IPS-NIHi11 (cell line): ENCODE data around the gene MUC5B.

Experiments
- DNase-seq: peaks from one replicate; pipeline ENCODE4 v3.0.0; 2012; ENCODE audit warnings: mixed read lengths, low spot score

MUC5B gene

DNA sequence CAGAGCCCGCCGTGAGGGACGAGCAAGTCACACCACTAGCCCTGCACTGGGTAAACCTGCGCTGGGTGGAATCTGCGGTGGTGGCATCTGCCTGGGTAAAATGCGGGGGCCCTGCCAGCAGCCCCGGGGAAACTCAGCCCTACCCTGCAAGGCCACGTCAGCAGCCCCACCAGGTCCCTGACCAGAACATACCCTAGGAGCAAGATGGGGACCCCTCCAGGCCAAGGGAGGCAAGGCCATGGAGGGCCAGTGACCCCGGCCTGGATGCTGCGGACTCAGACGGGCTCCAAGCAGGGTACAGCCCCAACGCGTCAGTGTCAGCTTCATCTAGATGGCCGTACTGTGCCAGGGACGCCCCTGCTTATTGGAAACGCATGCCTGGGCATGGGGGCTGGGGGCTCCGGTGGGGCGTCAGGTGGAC, 60.2 kb downstream of the MUC5B start:
- DNase-seq: peak; percentile 61

GRCh38 chr11:1283906-1284305, 61.0 kb downstream of the MUC5B start:
- DNase-seq: no peak

DNA sequence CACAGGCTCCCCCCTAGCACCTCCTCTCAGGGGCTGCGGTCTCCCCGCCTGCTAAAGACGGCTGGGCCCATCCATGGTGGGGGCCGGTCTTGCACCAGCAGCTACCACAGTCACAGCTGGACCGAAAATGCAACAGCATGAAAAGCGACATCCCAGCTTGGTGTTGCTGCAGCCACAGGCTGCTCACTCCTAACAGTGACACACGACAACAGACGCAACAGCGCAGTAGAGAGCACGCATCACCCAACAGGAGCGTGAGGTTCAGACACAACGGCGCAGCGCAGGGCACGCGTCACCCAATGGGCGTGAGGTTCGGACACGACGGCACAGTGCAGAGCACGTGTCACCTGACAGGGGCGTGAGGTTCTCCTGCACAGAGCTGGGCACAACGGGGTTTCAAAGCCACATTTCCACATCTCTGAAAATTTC, 62.5 kb downstream of the MUC5B start:
- DNase-seq: no peak

GRCh38 chr11:1285876-1286275, 63.0 kb downstream of the MUC5B start:
- DNase-seq: no peak

- DNase-seq: no peak
Observed at GRCh38 chr11:1287928-1288327, 65.1 kb downstream of the MUC5B start.

DNA sequence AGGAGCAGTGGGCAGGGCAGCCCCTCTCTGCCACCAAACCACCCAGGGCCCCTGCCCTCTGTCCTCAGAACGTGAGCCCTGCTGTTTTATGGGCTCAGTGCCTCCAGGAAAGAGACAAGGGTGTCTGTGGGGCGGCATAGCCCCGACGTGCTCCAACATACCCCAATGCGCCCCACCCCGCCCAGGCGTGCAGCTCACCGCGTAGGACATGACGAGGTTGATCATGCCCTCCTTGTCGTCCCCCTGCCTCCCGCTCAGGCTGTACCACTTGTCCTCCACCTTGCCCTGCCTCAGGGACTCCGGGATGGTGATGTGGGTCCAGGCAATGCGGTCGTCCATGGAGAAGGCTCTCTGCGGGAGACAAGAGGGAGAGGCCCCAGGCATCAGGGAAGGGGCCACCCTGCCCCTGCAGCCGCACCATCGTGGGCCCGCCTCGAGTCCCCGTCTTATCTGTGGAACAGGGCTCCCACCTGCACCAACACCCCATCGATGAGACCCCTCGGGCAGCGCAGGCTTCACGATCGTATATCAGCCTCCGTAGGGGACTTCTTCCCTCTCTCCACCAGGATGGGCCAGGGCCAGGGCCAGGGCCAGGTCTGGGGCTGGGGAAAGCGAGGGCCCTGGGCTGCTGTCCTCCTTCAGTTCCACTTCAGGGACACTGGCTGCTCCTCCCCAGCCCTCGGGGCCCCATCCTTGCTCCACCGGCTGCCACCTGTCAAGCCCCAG, 65.7 kb downstream of the MUC5B start:
- no peak for DNase-seq

DNA sequence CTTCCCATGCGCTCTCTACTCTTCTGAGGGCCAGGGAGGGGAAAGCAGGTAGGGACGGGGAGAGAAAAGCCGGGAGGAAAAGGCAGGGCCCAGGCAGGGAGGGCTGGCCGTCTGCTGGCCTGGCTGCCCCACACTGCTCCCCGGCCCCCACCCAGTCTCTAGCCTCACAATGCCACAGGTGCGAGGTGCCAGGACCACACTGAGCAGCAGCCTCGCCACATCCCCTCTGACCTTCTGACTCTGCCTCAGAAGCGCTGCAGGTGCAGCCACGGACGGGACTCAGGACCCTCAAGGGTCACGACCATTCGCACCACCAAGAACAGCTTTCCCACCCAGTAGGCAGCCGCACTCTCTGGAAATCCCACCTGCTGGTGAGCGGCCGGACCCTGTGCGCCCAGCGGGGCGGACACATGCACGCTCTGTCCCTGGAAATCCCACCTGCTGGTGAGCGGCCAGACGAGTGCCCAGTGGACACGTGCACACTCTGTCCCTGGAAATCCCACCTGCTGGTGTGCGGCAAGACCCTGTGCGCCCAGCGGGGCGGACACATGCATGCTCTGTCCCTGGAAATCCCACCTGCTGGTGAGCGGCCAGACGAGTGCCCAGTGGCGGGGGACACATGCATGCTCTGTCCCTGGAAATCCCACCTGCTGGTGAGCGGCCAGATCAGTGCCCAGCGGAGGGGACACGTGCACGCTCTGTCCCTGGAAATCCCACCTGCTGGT, 66.5 kb downstream of the MUC5B start:
- DNase-seq: no peak

DNA sequence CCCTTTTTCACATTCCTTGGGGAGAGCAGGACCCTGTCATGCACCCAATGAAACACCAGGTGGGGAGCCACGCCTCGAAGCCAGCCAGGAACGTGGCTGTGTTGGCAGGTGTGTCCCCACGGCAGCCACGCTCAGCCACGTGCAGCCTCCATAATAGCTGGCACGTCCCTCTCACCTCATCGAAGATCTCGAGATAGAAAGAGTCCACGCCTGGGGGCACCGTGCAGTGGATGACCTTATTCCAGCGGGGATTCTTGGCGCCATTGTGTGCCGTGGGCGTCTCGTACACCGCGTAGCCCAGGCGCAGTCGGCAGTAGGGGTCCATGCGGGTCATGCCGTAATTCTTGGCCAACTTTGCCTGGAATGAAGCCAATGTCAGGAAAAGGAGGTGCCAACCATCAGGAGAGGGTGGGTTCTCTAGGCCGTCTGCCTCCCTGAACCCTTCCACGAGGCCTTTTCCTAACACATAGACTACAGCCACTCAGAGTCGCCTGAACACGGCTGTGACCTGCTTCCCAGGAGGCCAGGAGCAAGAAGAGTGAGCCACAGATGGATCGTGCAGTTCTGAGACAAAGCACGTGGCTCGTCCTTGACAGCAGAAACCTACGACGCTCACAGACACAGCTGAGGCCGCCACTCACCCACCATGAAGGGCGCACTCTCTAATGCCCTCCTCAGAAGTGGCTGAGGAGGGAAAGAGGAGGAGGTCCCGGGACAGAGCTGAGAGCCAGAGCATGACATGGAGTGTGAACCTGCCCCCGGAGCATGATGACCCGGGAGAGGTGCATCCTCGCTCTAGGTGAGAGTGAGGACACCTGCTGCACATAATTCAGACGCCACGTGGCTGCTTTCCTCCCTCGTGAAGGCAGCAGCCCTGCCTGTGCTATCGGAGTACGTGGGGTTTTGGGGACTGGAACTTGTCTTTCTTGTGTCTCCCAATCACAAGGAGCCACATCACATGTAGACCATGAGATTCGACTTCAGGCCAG, 67.5 kb downstream of the MUC5B start:
- DNase-seq: no peak

DNA sequence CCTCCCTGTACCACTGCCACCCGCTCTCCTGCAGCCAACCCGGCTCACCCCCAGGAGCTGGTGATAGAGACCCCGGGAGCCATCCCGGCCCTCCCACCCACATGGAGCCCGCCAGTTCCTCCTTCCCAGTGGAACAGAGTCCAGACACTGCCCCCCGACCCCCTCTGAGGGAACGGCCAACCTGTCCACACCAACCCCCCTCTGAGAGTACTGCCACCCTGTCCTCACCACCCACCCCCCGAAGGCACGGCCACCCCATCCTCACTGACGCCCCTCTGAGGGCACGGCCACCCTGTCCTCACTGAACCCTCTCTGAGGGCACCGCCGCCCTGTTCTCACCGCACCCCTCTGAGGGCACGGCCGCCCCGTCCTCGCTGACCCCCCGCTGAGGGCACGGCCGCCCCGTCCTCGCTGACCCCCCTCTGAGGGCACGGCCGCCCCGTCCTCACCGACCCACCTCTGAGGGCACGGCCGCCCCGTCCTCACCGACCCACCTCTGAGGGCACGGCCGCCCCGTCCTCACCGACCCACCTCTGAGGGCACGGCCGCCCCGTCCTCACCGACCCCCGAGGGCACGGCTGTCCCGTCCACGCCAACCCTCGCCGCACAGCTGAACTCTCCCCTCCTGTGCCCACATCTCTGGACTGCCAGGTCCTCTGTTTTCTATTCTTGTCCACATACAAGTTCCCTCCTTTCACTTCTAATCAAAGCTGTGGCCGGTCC, 68.6 kb downstream of the MUC5B start:
- no peak for DNase-seq

DNA sequence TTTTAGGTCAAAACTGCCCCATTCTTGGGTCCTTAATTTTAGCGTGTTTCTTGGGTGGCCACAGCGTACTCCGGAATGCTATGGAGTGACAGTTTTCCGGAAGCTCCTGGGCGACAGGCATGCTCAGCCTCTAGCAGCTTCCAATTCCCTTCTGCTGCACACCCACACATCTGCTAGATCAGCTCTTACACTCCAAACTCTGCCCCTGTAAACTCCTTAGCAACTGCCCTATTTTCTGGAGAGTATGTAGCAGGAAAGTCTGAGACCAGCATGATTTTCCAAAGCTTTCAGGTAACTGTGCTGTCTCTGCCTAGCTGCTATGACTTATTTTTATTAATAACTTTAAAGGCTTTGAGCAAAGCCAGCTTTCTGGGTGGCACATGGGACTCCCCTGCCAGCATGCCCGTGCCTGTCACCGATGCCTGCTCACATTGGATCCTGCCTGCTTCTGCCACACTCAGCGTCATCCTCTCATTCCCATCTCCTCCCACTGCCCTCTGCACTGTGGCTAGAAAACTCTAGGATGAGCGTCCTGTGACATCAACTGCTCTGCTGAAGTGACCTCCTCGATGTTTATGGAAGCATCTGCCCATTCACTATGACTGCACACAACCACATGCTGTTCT, 69.3 kb downstream of the MUC5B start:
- no peak for DNase-seq

DNA sequence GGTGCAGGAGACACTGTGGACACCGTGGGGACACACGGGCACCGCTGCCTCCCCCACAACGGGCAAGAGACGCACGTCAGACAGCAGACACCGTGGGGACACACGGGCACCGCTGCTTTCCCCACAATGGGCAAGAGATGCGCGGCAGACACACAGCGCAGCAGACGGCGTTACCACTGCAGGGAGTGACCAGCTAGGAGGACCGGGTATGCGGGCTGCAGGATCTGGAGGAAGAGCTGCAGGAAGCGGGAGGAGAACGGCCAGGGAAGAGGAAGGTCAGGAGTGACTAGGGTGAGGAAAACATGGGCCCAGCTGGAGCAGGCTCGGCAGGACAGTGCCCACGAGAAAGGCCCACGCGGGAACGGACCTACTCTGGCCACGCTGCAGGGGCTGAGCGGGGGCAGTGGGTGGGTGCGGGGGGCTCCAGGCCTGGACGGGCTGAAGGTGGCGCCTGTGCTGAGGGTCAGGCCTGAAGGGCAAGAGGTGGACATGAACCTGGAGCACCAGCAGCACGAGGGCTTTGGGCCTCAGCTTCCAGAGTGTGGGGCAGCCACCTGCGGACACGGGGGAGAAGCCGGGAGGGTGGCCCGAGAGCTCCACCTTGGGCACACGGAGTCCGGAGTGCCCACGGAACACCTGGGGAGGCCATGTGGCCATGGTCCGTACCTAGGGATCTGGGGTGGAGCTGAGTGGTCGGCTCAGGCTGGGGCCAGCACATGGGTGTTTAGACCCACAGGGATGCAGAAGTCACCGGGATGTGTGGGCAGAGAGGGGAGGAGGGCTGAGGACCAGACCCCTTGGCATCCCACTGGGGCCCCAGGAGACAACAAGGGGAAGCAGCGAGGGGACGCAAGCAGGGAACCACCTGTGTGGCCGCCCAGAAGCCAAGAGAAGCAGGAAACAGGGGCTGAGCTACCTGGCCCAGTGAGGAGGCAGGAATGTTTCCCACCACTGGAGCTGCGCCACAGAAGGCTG, 70.1 kb downstream of the MUC5B start:
- no peak for DNase-seq

GRCh38 chr11:1293619-1294015, 70.8 kb downstream of the MUC5B start:
- peak; percentile 43 for DNase-seq

DNA sequence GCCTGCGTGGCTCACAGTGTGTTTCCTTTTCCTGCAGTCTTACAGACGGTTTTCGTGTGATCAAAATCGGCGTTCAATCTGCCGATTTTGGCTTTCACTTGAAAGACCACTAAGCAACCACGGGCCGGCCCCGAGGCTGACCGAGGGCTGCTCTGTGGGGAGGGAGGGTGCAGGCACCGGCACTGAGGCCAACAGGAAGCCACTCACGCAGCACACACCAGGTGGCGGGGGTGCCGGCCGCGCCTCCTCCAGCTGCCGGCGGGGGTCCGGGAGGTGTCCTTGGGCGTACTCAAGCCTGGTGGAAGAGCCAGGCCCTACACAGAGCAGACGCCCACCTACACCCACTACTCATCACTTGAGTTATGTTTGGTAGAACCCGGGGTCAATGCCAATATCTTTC, 72.2 kb downstream of the MUC5B start:
- DNase-seq: no peak

GRCh38 chr11:1295591-1295990, 72.7 kb downstream of the MUC5B start:
- no peak for DNase-seq

GRCh38 chr11:1296287-1296686, 73.4 kb downstream of the MUC5B start:
- DNase-seq: no peak

GRCh38 chr11:1297011-1297575, 74.2 kb downstream of the MUC5B start:
- DNase-seq: no peak

DNA sequence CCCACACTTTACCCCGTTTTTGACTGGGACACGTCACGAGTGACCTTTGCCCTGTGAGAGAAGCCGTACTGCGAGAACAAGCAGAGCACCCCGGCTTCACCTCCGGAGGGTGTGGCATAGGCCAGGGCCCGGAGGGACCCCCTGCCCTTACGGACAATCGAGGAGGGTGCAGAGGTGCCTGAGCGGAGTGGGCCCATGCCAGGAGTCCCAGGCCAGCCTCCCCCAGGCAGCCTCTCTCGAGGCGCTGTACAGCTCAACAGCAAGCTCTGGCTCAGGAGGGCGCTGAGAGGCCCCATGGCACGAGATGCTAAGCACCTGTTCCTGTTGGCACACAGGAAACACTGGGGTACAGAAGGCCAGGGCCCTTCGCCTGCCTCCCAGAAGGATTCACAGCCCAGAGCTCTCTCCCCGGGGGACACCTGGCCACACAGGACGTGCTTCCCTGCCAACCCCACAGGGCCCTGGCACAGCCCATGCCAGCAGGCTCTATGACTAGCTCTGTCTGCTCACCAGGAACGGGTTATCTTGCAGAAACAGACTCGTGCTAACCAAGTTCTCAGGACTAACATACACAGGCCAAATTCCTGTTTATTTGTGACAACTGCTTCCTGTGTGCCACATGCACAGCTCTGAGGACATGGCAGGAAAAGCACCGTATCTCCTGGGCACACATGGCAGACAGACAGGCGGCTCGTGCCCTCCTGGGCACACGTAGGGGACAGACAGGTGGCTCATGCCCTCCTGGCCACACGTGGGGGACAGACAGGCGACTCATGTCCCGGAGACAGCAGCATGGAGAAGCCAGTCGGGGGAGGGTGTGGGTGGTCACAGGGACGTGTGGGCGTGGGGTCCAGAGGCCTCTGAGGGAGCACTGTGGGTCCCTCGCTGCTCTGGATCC, 75.0 kb downstream of the MUC5B start:
- DNase-seq: no peak

- peak; percentile 76 for DNase-seq
Observed at GRCh38 chr11:1298695-1299492, 76.0 kb downstream of the MUC5B start.
